NCI-H2081 treated with DMSO at 0.1 percent for 48 hours (cell line): ENCODE data around the gene KLHL5.
"Not testable (repeated sequence)": the region's sequence is repeated elsewhere in the genome, so short reads cannot be mapped to it uniquely, and the experiment has no call there.

Source experiments
- DNase-seq: peaks from one replicate; lab custom pipeline; 2025; lab: John Stamatoyannopoulos, UW

The KLHL5 gene

GRCh38 chr4:39062094-39062769 is at the start of gene KLHL5:
Gene KLHL5, plus strand, starts transcription at chr4:39062232. Its CDS starts 421 bp downstream, at chr4:39062653.
- DNase-seq = no peak

GRCh38 chr4:39014028-39014427 is 48.0 kb upstream of the KLHL5 start:
- no peak for DNase-seq

- DNase-seq = no peak
Measured at GRCh38 chr4:39020130-39020529, 41.9 kb upstream of the KLHL5 start.

GRCh38 chr4:39021631-39022030 is 40.4 kb upstream of the KLHL5 start:
- no peak for DNase-seq

GRCh38 chr4:39022241-39022640 is 39.8 kb upstream of the KLHL5 start:
- no peak for DNase-seq

GRCh38 chr4:39023059-39023458 is 39.0 kb upstream of the KLHL5 start:
- no peak for DNase-seq

GRCh38 chr4:39024311-39024865 is 37.6 kb upstream of the KLHL5 start:
- DNase-seq = no peak

- no peak for DNase-seq
Measured at GRCh38 chr4:39025552-39026085, 36.4 kb upstream of the KLHL5 start.

- no peak for DNase-seq
Measured at GRCh38 chr4:39026096-39026495, 35.9 kb upstream of the KLHL5 start.

GRCh38 chr4:39029752-39030694 is 32.0 kb upstream of the KLHL5 start:
- no peak for DNase-seq

GRCh38 chr4:39030725-39031124 is 31.3 kb upstream of the KLHL5 start:
- DNase-seq = no peak

GRCh38 chr4:39031590-39032020 is 30.4 kb upstream of the KLHL5 start:
- not testable (repeated sequence) for DNase-seq

GRCh38 chr4:39032218-39033085 is 29.6 kb upstream of the KLHL5 start, which contains the start of gene TMEM156:
Gene TMEM156, minus strand, starts transcription at chr4:39032409. Its CDS starts 96 bp downstream, at chr4:39032313.
- no peak for DNase-seq

GRCh38 chr4:39036172-39036571 is 25.9 kb upstream of the KLHL5 start:
- DNase-seq = no peak

GRCh38 chr4:39037491-39037825 is 24.6 kb upstream of the KLHL5 start:
- no peak for DNase-seq

GRCh38 chr4:39037941-39038340 is 24.1 kb upstream of the KLHL5 start:
- DNase-seq = no peak

GRCh38 chr4:39039108-39039507 is 22.9 kb upstream of the KLHL5 start:
- no peak for DNase-seq

GRCh38 chr4:39042366-39042765 is 19.7 kb upstream of the KLHL5 start:
- no peak for DNase-seq

GRCh38 chr4:39043058-39043860 is 18.8 kb upstream of the KLHL5 start:
- no peak for DNase-seq

GRCh38 chr4:39043861-39044363 is 18.1 kb upstream of the KLHL5 start:
- DNase-seq = no peak
